Measurements from ENCODE around the gene ZNF350.

DNA sequence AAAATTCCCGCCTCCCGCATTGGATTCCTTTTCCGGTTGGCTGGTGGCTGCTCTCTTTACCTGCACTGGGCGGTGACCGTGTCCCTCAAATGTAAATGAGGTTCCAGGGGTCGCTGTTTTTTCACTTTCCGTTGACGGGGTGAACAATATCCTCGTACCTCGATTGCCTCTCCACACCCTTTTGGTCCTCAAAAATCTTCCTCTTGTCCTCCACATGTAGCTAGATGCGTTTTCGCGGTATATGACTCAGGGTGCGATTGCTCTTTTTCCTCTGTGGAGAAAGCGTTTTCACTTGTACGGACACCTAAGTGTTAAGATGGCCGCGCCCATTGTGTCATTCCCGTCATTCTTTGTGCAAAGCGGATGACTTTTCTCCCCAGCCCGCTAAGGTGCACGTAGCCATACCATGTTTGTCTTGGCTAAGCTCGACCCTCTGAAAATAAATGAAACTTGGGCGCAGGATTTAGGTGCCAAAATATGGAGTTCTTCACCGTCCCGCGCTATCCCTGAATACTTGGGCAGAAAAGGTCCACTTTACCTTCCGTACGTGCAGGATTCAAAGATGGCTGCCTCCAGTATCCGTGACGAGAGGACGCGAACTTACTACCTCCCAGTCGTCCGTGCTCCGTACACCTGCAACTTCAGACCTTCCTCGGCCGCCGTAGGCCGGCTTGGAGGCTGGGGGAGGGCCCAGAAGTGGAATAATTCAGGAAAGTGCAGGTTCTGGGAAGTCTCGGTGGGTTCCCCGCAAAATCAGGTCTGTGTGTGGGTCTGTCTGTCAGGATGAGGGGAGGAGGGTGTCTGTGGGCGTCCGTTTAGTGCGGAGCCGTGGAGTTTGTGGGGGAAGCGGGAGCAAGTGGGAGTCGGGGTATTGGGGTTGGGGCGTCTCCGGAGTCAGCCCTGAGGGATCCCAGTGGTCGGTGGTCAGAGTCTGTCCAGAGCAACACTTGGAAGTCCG is 59.6 kb downstream of the ZNF350 start, which contains the start of gene ZNF613:
- TF ChIP-seq CTCF (IDR thresholded peaks at IDR 0.05 in 8 of 11, conservative IDR thresholded peaks at IDR 0.05 in 3 of 11) (peak in 3 of 11 experiments; percentile 9 to 23 (median 16)), POLR2AphosphoS5 (IDR thresholded peaks at IDR 0.05) (peak; percentile 61 to 87 (median 81)), POLR2A (IDR thresholded peaks at IDR 0.05) (no peak)
